ENCODE results near the gene ZNF276.

- TF ChIP-seq CTCF (IDR thresholded peaks at IDR 0.05), result no peak
- no peak for TF ChIP-seq REST (IDR thresholded peaks at IDR 0.05; ENCODE audit: insufficient read depth in 1 of 2, low read depth in 2 of 2, low read length in 1 of 2)
Measured at GRCh38 chr16:89761304-89761922, 40.1 kb downstream of the ZNF276 start.

Measured in Panc1 (cell line).